Astrocyte (in vitro differentiated cells and primary cell): ENCODE results near the gene SHROOM3. TPM values are rescaled to one million over a fixed set of nuclear protein-coding genes. Genes with fewer than 3 reads are reported as not detected.

Source experiments
- DNase-seq: peaks from one replicate; pipeline ENCODE4 v3.0.0-alpha.2; 2010; ENCODE audit warnings: low read depth
- FAIRE-seq: peaks from 2 replicates; lab custom pipeline; 2011; peaks lifted over from hg19 to GRCh38; lab: Jason Lieb, UNC
- H2AFZ ChIP-seq: 2 replicates; pipeline ENCODE4 v1.6.0; 2012; ENCODE audit warnings: low read depth, low read length, inconsistent platforms
- H3K27ac ChIP-seq: 2 replicates; pipeline ENCODE4 v1.5.1; 2011; ENCODE audit warnings: low read depth, low read length, inconsistent platforms
- H3K27me3 ChIP-seq: 2 replicates; pipeline ENCODE4 v1.6.0; 2011; ENCODE audit warnings: low read length, inconsistent platforms; ENCODE audit not compliant: insufficient read depth
- H3K36me3 ChIP-seq: 2 replicates; pipeline ENCODE4 v1.5.1; 2011; ENCODE audit warnings: low read length, inconsistent platforms; ENCODE audit not compliant: insufficient read depth
- H3K4me1 ChIP-seq: 2 replicates; pipeline ENCODE4 v1.5.1; 2011; ENCODE audit warnings: low read length, inconsistent platforms; ENCODE audit not compliant: insufficient read depth
- H3K4me2 ChIP-seq: 2 replicates; pipeline ENCODE4 v1.6.0; 2012; ENCODE audit warnings: low read length, inconsistent platforms
- H3K4me3 ChIP-seq: 2 replicates; pipeline ENCODE4 v1.5.1; 2011; ENCODE audit warnings: low read depth, mild to moderate bottlenecking, low read length, inconsistent platforms; ENCODE audit not compliant: insufficient read depth
- H3K79me2 ChIP-seq: 2 replicates; pipeline ENCODE4 v1.6.0; 2012; ENCODE audit warnings: mild to moderate bottlenecking, low read length, inconsistent platforms; ENCODE audit not compliant: insufficient read depth
- H3K9ac ChIP-seq: 2 replicates; pipeline ENCODE4 v1.6.0; 2012; ENCODE audit warnings: mild to moderate bottlenecking, low read length, inconsistent platforms
- H3K9me3 ChIP-seq: 2 replicates; pipeline ENCODE4 v1.5.1; 2012; ENCODE audit warnings: low read depth, mild to moderate bottlenecking, low read length, inconsistent platforms; ENCODE audit not compliant: insufficient read depth
- H4K20me1 ChIP-seq: 2 replicates; pipeline ENCODE4 v1.6.0; 2012; ENCODE audit warnings: low read length, inconsistent platforms; ENCODE audit not compliant: insufficient read depth
- H3K27ac Mint-ChIP-seq: one replicate; pipeline ENCODE4 v1.8.0; 2021; ENCODE audit warnings: mild to moderate bottlenecking, mixed read lengths; ENCODE audit not compliant: unreplicated experiment
- H3K27me3 Mint-ChIP-seq: one replicate; pipeline ENCODE4 v1.8.0; 2021; ENCODE audit warnings: low read depth, mixed read lengths; ENCODE audit not compliant: unreplicated experiment
- H3K36me3 Mint-ChIP-seq: one replicate; pipeline ENCODE4 v1.8.0; 2021; ENCODE audit warnings: low read depth, mixed read lengths; ENCODE audit not compliant: unreplicated experiment
- H3K4me1 Mint-ChIP-seq: one replicate; pipeline ENCODE4 v1.8.0; 2021; ENCODE audit warnings: low read depth, mixed read lengths; ENCODE audit not compliant: unreplicated experiment
- H3K4me3 Mint-ChIP-seq: one replicate; pipeline ENCODE4 v1.8.0; 2021; ENCODE audit warnings: mild to moderate bottlenecking, moderate library complexity, mixed read lengths; ENCODE audit not compliant: unreplicated experiment
- H3K9me3 Mint-ChIP-seq: one replicate; pipeline ENCODE4 v1.8.0; 2021; ENCODE audit warnings: mild to moderate bottlenecking, mixed read lengths; ENCODE audit not compliant: unreplicated experiment
- EZH2 ChIP-seq: IDR thresholded peaks from 2 replicates; pipeline ENCODE4 v1.6.1; 2012; ENCODE audit warnings: mild to moderate bottlenecking, low read length, inconsistent platforms; ENCODE audit not compliant: insufficient read depth
- total RNA-seq: library from RNA; stranded (reverse); gene quantifications from 2 replicates; pipeline ENCODE4 v1.2.1, GENCODE V29; 2021
- TF ChIP-seq, protein P1 (sequence below): IDR thresholded peaks from 2 replicates; pipeline ENCODE4 v1.5.1; 2011; ENCODE audit warnings: low read depth, mild to moderate bottlenecking, inconsistent platforms, low read length, moderate library complexity; ENCODE audit not compliant: insufficient read depth

The SHROOM3 gene
- total RNA-seq, 1 donor from 2014 or later: 64.6 TPM

DNA sequence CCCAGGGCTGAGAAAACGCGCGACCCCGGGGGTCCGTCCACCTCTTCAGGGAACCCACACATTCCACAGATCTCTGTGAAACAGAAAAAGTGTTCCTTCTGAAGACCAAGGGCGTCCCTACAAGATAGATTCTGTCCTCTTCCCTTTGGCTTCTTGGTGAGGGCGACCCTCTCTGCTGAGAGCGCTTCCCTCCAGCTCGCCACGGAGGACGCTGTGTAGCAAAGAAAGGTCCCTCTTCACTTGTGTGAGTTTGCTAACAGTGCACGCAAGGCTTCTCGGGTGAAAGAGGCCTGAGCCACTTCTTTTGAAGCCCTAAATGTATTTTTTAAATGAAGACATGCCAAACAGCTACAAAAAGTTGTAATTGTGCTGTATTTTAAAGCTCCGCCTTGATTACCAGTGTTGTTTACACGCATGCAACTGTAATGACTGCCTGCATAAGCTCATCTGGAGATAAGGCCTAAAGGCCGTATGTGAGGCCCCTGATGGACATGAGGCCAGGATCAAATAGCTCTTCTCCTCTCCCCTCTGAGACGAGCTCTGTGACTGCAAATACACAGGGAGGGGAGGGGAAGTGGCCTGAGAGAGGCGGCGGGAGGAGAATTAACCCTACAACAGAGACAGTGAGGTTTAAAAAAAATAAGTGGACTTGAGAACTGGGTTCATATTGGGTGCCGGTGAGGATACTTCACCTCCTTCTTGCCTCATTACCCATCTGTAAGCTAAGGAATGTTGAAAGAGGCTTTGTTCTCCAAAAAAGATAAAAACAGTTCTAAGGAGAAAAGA, 367.4 kb downstream of the SHROOM3 start:
- H3K4me2 ChIP-seq: peak overlapping the region; percentile 74
- FAIRE-seq: no peak
- peak overlapping the region; percentile 4 for H3K4me3 ChIP-seq
- Mint-ChIP-seq H3K36me3 (peaks cover 7% of the 10 kb centered on the region), H3K27me3 (no peaks in the 10 kb centered on the region), H3K4me3 (peak overlapping the region; percentile 43), H3K9me3 (peaks cover 10% of the 10 kb centered on the region), H3K27ac (peak overlapping the region; percentile 94), H3K4me1 (peaks cover 31% of the 10 kb centered on the region)
- TF ChIP-seq EZH2: no peak
- TF ChIP-seq, protein P1, sequence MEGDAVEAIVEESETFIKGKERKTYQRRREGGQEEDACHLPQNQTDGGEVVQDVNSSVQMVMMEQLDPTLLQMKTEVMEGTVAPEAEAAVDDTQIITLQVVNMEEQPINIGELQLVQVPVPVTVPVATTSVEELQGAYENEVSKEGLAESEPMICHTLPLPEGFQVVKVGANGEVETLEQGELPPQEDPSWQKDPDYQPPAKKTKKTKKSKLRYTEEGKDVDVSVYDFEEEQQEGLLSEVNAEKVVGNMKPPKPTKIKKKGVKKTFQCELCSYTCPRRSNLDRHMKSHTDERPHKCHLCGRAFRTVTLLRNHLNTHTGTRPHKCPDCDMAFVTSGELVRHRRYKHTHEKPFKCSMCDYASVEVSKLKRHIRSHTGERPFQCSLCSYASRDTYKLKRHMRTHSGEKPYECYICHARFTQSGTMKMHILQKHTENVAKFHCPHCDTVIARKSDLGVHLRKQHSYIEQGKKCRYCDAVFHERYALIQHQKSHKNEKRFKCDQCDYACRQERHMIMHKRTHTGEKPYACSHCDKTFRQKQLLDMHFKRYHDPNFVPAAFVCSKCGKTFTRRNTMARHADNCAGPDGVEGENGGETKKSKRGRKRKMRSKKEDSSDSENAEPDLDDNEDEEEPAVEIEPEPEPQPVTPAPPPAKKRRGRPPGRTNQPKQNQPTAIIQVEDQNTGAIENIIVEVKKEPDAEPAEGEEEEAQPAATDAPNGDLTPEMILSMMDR: no peak
- peak; percentile 79 for DNase-seq
- no peaks in the 10 kb centered on the region for H3K27me3 ChIP-seq
- H3K9ac ChIP-seq: peak overlapping the region; percentile 65
- H4K20me1 ChIP-seq: no peaks in the 10 kb centered on the region
- H2AFZ ChIP-seq: peak overlapping the region; percentile 68
- peaks cover 33% of the 10 kb centered on the region for H3K4me1 ChIP-seq
- H3K36me3 ChIP-seq: no peaks in the 10 kb centered on the region
- no peaks in the 10 kb centered on the region for H3K9me3 ChIP-seq
- peak overlapping the region; percentile 89 for H3K27ac ChIP-seq
- H3K79me2 ChIP-seq: no peaks in the 10 kb centered on the region

DNA sequence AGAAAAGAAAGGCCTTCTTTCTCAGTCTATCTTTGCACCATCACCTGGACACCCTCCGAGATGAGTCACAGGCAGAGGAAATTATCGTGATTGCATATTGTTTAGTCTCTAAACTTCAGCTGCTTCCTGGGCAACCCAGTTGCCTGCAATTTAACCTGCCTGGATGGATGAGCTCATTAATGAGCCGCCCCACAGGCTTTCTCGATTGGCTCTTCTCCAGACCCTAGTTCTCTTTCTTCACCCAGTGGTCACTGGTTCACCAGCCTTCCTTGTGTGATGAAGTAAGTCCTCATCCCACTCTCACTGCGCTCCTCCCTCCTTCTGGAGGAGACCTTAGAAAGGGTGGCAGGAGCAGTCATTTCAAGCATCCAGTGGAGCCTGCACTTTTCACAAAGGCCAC, 368.5 kb downstream of the SHROOM3 start:
- H3K4me1 ChIP-seq: peaks cover 33% of the 10 kb centered on the region
- no peaks in the 10 kb centered on the region for H3K27me3 ChIP-seq
- no peaks in the 10 kb centered on the region for H3K36me3 ChIP-seq
- H3K27ac Mint-ChIP-seq: peak overlapping the region; percentile 98
- H3K4me3 ChIP-seq: no peak overlapping the region
- peak overlapping the region; percentile 60 for H3K4me3 Mint-ChIP-seq
- peaks cover 7% of the 10 kb centered on the region for H3K9me3 ChIP-seq
- H4K20me1 ChIP-seq: no peaks in the 10 kb centered on the region
- no peak for TF ChIP-seq EZH2
- TF ChIP-seq, protein P1: no peak
- H3K9me3 Mint-ChIP-seq: peaks cover 15% of the 10 kb centered on the region
- peaks cover 7% of the 10 kb centered on the region for H3K36me3 Mint-ChIP-seq
- no peaks in the 10 kb centered on the region for H3K27me3 Mint-ChIP-seq
- DNase-seq (peak; percentile 97), FAIRE-seq (peak; percentile 92)
- H2AFZ ChIP-seq: no peak overlapping the region
- peak overlapping the region; percentile 74 for H3K4me2 ChIP-seq
- H3K9ac ChIP-seq: peak overlapping the region; percentile 73
- H3K4me1 Mint-ChIP-seq: peaks cover 31% of the 10 kb centered on the region
- H3K27ac ChIP-seq: peak overlapping the region; percentile 89
- H3K79me2 ChIP-seq: no peaks in the 10 kb centered on the region

DNA sequence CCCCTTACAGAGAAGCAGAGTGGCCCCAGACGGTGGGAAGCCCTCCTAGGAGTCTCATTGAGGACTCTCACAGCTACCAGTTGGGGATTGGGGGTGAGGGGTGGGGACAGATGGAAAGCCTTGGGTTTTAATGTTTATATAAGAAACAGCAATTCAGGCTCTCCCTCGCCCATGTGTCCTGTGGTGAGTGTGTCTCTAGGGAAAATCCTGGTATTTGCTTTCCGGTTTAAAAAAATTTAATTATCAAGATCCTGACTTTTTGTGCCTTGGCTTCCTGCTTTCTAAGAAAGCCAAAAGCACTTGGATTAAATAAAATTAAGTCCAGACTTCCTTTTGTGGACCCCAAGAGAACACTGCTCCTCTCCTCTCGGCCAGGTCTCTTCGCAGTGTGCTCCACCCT, 369.1 kb downstream of the SHROOM3 start:
- Histone ChIP-seq H3K4me3 (no peak overlapping the region), H3K4me1 (peaks cover 33% of the 10 kb centered on the region), H3K4me2 (peak overlapping the region; percentile 74), H2AFZ (no peak overlapping the region), H3K27me3 (no peaks in the 10 kb centered on the region), H3K79me2 (no peaks in the 10 kb centered on the region), H3K27ac (peak overlapping the region; percentile 89), H4K20me1 (no peaks in the 10 kb centered on the region), H3K36me3 (no peaks in the 10 kb centered on the region), H3K9me3 (peaks cover 7% of the 10 kb centered on the region), H3K9ac (peak overlapping the region; percentile 73)
- FAIRE-seq: no peak
- Mint-ChIP-seq H3K27me3 (no peaks in the 10 kb centered on the region), H3K4me3 (peak overlapping the region; percentile 60), H3K9me3 (peaks cover 19% of the 10 kb centered on the region), H3K27ac (peak overlapping the region; percentile 98), H3K36me3 (peaks cover 7% of the 10 kb centered on the region), H3K4me1 (peaks cover 33% of the 10 kb centered on the region)
- peak; percentile 59 for DNase-seq
- no peak for TF ChIP-seq EZH2
- TF ChIP-seq, protein P1: no peak
